Measurements from ENCODE around the gene SLC8A2.

- TF ChIP-seq CTCF (IDR thresholded peaks at IDR 0.05): no peak
- no peak for TF ChIP-seq POLR2A (IDR thresholded peaks at IDR 0.05)
Observed at GRCh38 chr19:47465957-47466356, 5.7 kb downstream of the SLC8A2 start.
